GM20431 (cell line): ENCODE measurements around the gene MEGF11.

Experiments used
- in situ Hi-C: fragments of 300-500 bp; cut with MseI, MboI; formaldehyde crosslinking; loops from one replicate; pipeline ENCODE4 v1.15.0; 2020; ENCODE audit warnings: low sequenced_read_pairs; ENCODE audit not compliant: unreplicated experiment

MEGF11 gene

DNA sequence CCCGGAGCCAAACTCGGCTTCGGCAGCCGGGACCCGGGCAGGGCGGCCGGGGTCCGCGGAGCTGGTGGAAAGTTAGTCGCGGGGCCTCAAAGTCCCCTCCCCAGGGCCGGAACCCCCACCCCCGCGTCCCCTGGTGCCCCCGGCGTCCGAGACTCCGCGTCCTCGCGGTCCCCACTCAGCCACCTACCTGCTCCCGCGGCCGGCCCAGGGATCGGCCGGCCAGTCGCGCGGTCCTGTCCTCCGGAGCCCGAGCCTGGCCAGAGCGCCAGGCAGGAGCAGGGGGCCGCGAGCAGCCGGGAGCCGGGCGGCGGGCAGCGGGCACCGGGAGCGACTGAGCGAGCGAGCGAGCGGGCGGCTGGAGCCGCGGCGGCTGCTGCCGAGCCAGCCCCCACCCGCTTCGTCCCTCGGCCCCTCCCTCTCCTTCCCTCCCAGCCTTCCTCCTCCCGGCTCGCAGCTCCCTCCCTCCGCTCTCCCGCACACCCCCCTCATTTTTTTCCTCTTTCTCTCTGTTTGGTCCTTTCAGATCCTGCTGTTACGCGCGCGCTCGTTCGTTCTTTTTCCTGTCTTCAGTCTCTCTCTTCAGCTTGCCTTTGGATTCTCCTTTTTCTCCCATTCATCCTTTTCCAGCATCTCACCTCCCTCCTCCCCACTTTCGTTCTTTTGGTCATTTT, at the start of gene MEGF11:
MEGF11 (minus strand) TSS at position 333 of the 671 bp plus-strand sequence. CDS start 125,347 bp downstream, outside the sequence.
- in situ Hi-C loops = no loop called here

DNA sequence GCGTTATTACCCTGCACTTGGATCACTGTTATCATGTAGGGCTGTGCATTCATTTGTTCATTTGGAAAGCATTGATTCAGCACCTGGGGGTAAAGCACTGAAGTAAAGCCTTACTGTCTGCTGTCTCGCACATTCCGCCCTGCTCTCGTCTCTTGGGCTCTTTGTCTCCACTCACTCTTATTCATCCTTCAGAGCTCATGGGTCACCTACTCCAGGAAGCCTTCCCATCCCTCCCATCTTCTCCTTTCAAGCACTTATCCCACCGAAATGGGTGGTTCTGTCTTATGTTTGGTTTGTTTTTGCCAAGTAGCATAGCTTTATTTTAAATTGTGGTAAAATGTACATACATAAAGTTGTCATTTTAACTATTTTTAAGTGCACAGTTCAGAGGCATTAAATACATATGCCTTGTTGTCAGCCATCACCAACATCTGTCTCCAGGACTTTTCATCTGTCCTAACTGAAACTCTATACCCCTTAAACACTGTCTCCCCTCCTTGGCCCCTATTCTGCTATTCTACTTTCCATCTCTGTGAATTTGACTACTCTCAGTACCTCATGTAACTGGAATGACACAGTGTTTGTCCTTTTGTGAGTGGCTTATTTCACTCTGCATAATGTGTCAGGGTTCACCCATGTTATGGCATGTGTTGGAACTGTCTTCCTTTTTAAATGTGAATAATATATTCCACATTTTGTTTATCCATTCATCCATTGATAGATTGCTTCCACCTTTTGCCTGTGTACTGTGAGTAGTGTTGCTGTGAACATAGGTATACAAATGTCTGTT, 49.1 kb upstream of the MEGF11 start:
- in situ Hi-C loops = no loop called here

DNA sequence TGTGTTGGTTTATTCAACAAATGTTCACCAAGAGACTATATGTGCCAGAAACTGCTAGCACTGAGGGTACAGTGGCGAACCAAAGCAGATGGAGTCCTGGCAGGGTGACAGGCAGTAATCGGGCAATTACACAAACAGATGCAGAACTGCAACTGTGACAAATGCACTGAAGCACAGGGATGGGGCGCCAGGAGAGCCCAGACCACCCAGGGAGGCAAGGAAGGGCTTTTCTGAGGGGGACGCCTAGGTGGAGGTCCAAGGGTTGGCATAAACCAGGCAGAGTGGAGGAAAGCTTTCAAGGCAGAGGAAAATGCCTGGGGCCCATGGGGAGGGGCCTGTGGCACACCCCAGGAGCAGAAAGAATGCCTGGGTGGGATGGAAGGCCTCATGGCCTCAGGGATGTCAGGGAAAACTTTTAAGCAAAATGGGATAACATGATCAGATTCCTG, 45.3 kb upstream of the MEGF11 start:
- in situ Hi-C loops = loop anchor here (25.0 kb wide), 1 partner anchor 387 kb away; no protein-coding TSS in a partner anchor

- in situ Hi-C loops = loop anchor here (25.0 kb wide), 1 partner anchor 384 kb away; no protein-coding TSS in a partner anchor
Measured at GRCh38 chr15:66296186-66296585, 42.6 kb upstream of the MEGF11 start.

- in situ Hi-C loops = loop anchor here (25.0 kb wide), 1 partner anchor 383 kb away; no protein-coding TSS in a partner anchor
Measured at GRCh38 chr15:66294932-66295235, 41.3 kb upstream of the MEGF11 start.

- in situ Hi-C loops = loop anchor here (25.0 kb wide), 1 partner anchor 382 kb away; no protein-coding TSS in a partner anchor
Measured at GRCh38 chr15:66294157-66294931, 40.8 kb upstream of the MEGF11 start.

GRCh38 chr15:66293419-66294156, 40.0 kb upstream of the MEGF11 start, which contains the start of gene DIS3L:
Gene DIS3L (plus strand): TSS chr15:66293568. CDS start chr15:66293597, 29 bp downstream.
- in situ Hi-C loops = loop anchor here (25.0 kb wide), 1 partner anchor 381 kb away; no protein-coding TSS in a partner anchor

DNA sequence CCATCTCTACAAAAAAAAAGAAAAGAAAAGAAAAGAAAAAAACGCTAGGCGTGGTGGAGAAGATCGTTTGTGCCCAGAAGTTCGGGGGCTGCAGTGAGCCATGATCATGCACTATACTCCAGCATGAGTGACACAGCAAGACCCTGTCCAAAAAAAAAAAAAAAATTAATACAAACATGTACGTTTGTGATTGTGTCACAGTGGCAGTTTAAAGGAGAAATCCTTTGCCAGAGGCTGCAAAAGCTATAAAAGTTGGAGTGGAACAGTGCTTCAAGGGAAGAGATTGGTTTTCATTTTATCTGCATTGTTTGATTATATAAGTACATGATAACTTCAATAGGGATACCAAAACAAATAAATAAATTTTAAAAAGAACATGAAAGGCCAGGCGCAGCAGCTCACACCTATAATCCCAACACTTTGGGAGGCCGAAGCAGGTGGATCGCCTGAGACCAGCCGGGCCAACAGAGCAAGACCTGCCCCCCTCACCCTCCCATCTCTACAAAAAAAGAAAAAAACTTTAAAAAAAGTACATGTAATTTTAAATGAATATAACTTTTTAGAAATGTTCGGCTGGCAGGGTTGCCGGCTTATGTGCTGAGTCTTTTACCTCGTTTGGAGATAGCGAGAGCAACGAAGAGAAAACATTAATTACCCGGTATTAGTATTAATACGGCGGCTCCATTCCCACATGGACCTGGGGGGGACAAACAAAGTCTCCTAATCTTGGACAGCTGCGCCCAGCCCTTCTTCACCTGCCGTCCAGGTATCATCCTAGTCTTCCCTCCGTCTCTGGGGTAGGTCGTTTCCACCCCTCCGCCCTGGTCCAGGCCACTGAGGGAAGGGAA, 39.2 kb upstream of the MEGF11 start:
- in situ Hi-C loops = loop anchor here (25.0 kb wide), 1 partner anchor 380 kb away; no protein-coding TSS in a partner anchor

DNA sequence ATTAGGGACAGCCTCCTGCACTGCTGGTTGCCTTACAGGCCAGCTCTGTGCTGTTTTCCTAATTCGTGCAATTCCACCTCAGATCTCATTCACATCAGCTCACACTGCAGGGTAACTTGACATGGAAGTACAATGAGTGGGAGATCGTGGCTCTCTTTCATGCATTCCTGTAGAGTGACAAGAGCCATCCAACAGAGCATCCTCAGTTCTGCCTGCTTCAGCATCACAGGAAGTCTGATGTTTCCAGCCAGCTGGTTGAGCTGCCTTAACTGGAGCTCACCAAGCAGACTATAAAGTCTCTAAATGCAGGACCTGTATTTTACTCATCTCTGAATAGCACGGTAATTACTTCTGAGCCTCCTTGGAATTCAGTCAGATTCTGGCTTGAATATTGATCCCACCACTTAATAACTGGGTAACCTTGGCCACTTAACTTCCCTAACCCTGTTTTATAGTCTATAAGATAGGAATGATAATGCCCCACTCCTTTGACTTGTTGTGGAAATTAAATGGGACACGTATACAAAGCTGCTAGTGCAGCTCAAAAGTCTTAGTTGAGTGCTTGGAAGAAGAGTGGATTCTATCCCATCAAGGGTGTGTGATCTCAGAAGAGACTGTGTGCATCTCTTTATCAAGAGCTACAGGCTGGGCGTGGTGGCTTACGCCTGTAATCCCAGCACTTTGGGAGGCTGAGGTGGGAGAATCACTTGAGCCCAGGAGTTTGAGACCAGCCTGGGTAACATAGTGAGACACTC, 38.4 kb upstream of the MEGF11 start:
- in situ Hi-C loops = loop anchor here (25.0 kb wide), 1 partner anchor 380 kb away; no protein-coding TSS in a partner anchor

DNA sequence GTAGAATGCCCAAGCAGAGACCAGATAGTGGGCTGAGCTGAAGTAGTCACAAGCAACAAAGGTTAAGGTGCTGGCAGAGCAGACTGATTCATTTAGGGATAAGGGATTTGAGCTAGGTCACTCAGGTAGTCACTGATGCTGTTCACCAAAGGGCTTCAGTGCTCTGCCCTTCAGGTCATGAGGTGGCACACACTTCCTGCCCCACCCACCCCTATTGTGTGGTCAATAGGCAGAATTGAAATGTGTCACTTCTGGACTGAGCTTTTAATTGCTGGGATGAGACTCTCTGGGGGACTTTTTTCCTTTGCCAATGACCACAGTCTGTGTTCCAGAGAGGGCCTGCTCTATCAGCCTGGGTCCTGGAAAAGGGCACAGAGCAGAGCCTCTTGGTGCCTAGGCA, 37.0 kb upstream of the MEGF11 start:
- in situ Hi-C loops = loop anchor here (25.0 kb wide), 1 partner anchor 378 kb away; no protein-coding TSS in a partner anchor

GRCh38 chr15:66290007-66290406, 36.5 kb upstream of the MEGF11 start:
- in situ Hi-C loops = loop anchor here (25.0 kb wide), 1 partner anchor 378 kb away; no protein-coding TSS in a partner anchor

DNA sequence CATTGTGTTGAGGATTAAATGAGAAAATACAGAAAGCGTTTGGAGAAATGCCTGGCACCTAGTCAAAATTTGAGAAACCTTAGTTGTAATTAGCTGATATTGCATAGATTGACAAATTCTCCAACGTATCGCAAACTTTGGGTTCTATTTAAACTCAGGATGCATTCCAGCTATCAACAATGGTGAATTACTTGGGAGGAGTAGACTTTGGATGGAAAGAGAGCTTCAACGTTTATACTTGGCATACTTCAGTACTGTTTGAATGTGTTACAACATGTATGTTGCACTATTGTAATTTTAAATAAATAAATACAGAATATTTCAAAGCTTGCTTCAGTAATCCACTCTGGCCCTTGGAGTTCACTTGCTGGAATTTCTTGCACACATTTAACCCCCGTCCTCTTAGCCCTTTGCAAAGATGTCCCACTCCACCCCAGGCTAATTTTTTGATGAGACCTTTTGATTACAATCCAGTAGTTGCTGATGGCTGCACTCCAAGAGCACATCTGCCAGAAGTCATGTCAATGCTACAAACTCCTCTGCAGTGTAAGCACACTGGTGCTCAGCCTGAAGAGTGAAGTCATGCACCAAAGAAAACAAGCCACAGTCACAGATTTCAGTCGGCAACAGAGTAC, 35.1 kb upstream of the MEGF11 start:
- in situ Hi-C loops = loop anchor here (25.0 kb wide), 1 partner anchor 376 kb away; no protein-coding TSS in a partner anchor

GRCh38 chr15:66288093-66288492, 34.5 kb upstream of the MEGF11 start:
- in situ Hi-C loops = loop anchor here (25.0 kb wide), 1 partner anchor 376 kb away; no protein-coding TSS in a partner anchor

- in situ Hi-C loops = loop anchor here (25.0 kb wide), 1 partner anchor 375 kb away; no protein-coding TSS in a partner anchor
Measured at GRCh38 chr15:66287461-66288057, 34.0 kb upstream of the MEGF11 start.

GRCh38 chr15:66285533-66286280, 32.2 kb upstream of the MEGF11 start:
- in situ Hi-C loops = loop anchor here (25.0 kb wide), 1 partner anchor 373 kb away; no protein-coding TSS in a partner anchor

GRCh38 chr15:66284271-66284670, 30.7 kb upstream of the MEGF11 start:
- in situ Hi-C loops = loop anchor here (25.0 kb wide), 1 partner anchor 372 kb away; no protein-coding TSS in a partner anchor
